ENCODE results near the gene RALGPS1.
A peak's percentile ranks its signal among the peaks of the same experiment; 100 is the strongest.

RALGPS1 gene

GRCh38 chr9:126906091-126906490 is 8.5 kb upstream of the RALGPS1 start:
- H3K36me3 ChIP-seq (ENCODE audit: control insufficient read depth in 4 of 4, insufficient read depth in 4 of 4, low read length in 3 of 4) = no peaks in the 10 kb centered on the region
- CTCF ChIA-PET = interaction anchor here (1.3 kb wide), 1 partner anchor 34 kb away, joined by 4 read pairs; no protein-coding TSS in a partner anchor
- WGBS (ENCODE audit: insufficient coverage) = 98% methylated on average over 6 of the region's 6 CpGs
- H3K4me3 ChIP-seq (ENCODE audit: control insufficient read depth in 1 of 7, extremely low read depth in 1 of 7, insufficient read depth in 4 of 7, low read depth in 2 of 7, low read length in 6 of 7) = no peak overlapping the region
- peaks cover 0 to 2% (median 0%) of the 10 kb centered on the region in 5 experiments for H3K27me3 ChIP-seq (replicated peaks in 2 of 5; ENCODE audit: control insufficient read depth in 4 of 5, insufficient read depth in 5 of 5, low read length in 4 of 5)
- no peak overlapping the region for H3K27ac ChIP-seq (ENCODE audit: insufficient read depth in 1 of 2, low read depth in 1 of 2, low read length in 2 of 2, poor library complexity in 1 of 2, severe bottlenecking in 2 of 2)
- H3K4me1 ChIP-seq (ENCODE audit: control extremely low read depth in 1 of 4, control insufficient read depth in 4 of 4, insufficient read depth in 4 of 4, low read length in 3 of 4) = no peaks in the 10 kb centered on the region
- peaks cover 0 to 13% (median 4%) of the 10 kb centered on the region in 5 experiments for H3K9me3 ChIP-seq (ENCODE audit: control extremely low read depth in 1 of 5, control insufficient read depth in 4 of 5, insufficient read depth in 2 of 5, low read depth in 1 of 5, low read length in 4 of 5)
- DNase-seq = no peak
- POLR2A ChIA-PET = no interaction called here

- H3K27ac ChIP-seq (ENCODE audit: insufficient read depth in 1 of 2, low read depth in 1 of 2, low read length in 2 of 2, poor library complexity in 1 of 2, severe bottlenecking in 2 of 2) = no peak overlapping the region
- no peaks in the 10 kb centered on the region for H3K4me1 ChIP-seq (ENCODE audit: control extremely low read depth in 1 of 4, control insufficient read depth in 4 of 4, insufficient read depth in 4 of 4, low read length in 3 of 4)
- 95% methylated on average over 2 of the region's 2 CpGs for WGBS (ENCODE audit: insufficient coverage)
- H3K36me3 ChIP-seq (ENCODE audit: control insufficient read depth in 4 of 4, insufficient read depth in 4 of 4, low read length in 3 of 4) = no peaks in the 10 kb centered on the region
- peaks cover 0 to 5% (median 0%) of the 10 kb centered on the region in 5 experiments for H3K9me3 ChIP-seq (ENCODE audit: control extremely low read depth in 1 of 5, control insufficient read depth in 4 of 5, insufficient read depth in 2 of 5, low read depth in 1 of 5, low read length in 4 of 5)
- no peak overlapping the region for H3K4me3 ChIP-seq (ENCODE audit: control insufficient read depth in 1 of 7, extremely low read depth in 1 of 7, insufficient read depth in 4 of 7, low read depth in 2 of 7, low read length in 6 of 7)
- POLR2A ChIA-PET = no interaction called here
- CTCF ChIA-PET = interaction anchor here (1.3 kb wide), 1 partner anchor 33 kb away, joined by 4 read pairs; no protein-coding TSS in a partner anchor
- no peak for DNase-seq
- H3K27me3 ChIP-seq (replicated peaks in 2 of 5; ENCODE audit: control insufficient read depth in 4 of 5, insufficient read depth in 5 of 5, low read length in 4 of 5) = peaks cover 0 to 4% (median 0%) of the 10 kb centered on the region in 5 experiments
These were observed 7.5 kb upstream of the RALGPS1 start for GRCh38 chr9:126907058-126907457.

GRCh38 chr9:126915281-126915816 is 767 bp downstream of the RALGPS1 start:
- 0% methylated on average over 16 of the region's 43 CpGs for WGBS (ENCODE audit: insufficient coverage)
- Histone ChIP-seq H3K27me3 (replicated peaks in 2 of 5; ENCODE audit: control insufficient read depth in 4 of 5, insufficient read depth in 5 of 5, low read length in 4 of 5) (peaks cover 0 to 16% (median 9%) of the 10 kb centered on the region in 5 experiments), H3K4me3 (ENCODE audit: control insufficient read depth in 1 of 7, extremely low read depth in 1 of 7, insufficient read depth in 4 of 7, low read depth in 2 of 7, low read length in 6 of 7) (peak overlapping the region; percentile 18 to 77 (median 45)), H3K36me3 (ENCODE audit: control insufficient read depth in 4 of 4, insufficient read depth in 4 of 4, low read length in 3 of 4) (no peaks in the 10 kb centered on the region), H3K9me3 (ENCODE audit: control extremely low read depth in 1 of 5, control insufficient read depth in 4 of 5, insufficient read depth in 2 of 5, low read depth in 1 of 5, low read length in 4 of 5) (peaks cover 0 to 2% (median 0%) of the 10 kb centered on the region in 5 experiments), H3K4me1 (ENCODE audit: control extremely low read depth in 1 of 4, control insufficient read depth in 4 of 4, insufficient read depth in 4 of 4, low read length in 3 of 4) (peaks cover 0 to 9% (median 6%) of the 10 kb centered on the region in 4 experiments), H3K27ac (ENCODE audit: insufficient read depth in 1 of 2, low read depth in 1 of 2, low read length in 2 of 2, poor library complexity in 1 of 2, severe bottlenecking in 2 of 2) (no peak overlapping the region)
- POLR2A ChIA-PET = no interaction called here
- DNase-seq = peak in 2 of 3 donors; percentile 52 to 54
- CTCF ChIA-PET = interaction anchor here (1.0 to 2.7 kb wide), 3 partner anchors 10 to 20 kb away, joined by 3 to 10 read pairs (median 5); no protein-coding TSS in a partner anchor

GRCh38 chr9:126915846-126916543 is 1.4 kb downstream of the RALGPS1 start:
- POLR2A ChIA-PET = no interaction called here
- CTCF ChIA-PET = interaction anchor here (1.0 to 2.7 kb wide), 3 partner anchors 9 to 19 kb away, joined by 3 to 10 read pairs (median 5); no protein-coding TSS in a partner anchor
- 93% methylated on average over 12 of the region's 15 CpGs for WGBS (ENCODE audit: insufficient coverage)
- no peak for DNase-seq
- peak overlapping the region in 4 of 7 experiments; percentile 18 to 77 (median 44) for H3K4me3 ChIP-seq (ENCODE audit: control insufficient read depth in 1 of 7, extremely low read depth in 1 of 7, insufficient read depth in 4 of 7, low read depth in 2 of 7, low read length in 6 of 7)
- peaks cover 0 to 9% (median 6%) of the 10 kb centered on the region in 4 experiments for H3K4me1 ChIP-seq (ENCODE audit: control extremely low read depth in 1 of 4, control insufficient read depth in 4 of 4, insufficient read depth in 4 of 4, low read length in 3 of 4)
- no peak overlapping the region for H3K27ac ChIP-seq (ENCODE audit: insufficient read depth in 1 of 2, low read depth in 1 of 2, low read length in 2 of 2, poor library complexity in 1 of 2, severe bottlenecking in 2 of 2)
- peaks cover 0 to 16% (median 9%) of the 10 kb centered on the region in 5 experiments for H3K27me3 ChIP-seq (replicated peaks in 2 of 5; ENCODE audit: control insufficient read depth in 4 of 5, insufficient read depth in 5 of 5, low read length in 4 of 5)
- H3K9me3 ChIP-seq (ENCODE audit: control extremely low read depth in 1 of 5, control insufficient read depth in 4 of 5, insufficient read depth in 2 of 5, low read depth in 1 of 5, low read length in 4 of 5) = peaks cover 0 to 2% (median 0%) of the 10 kb centered on the region in 5 experiments
- no peaks in the 10 kb centered on the region for H3K36me3 ChIP-seq (ENCODE audit: control insufficient read depth in 4 of 4, insufficient read depth in 4 of 4, low read length in 3 of 4)

GRCh38 chr9:126916909-126917308 is 2.3 kb downstream of the RALGPS1 start:
- Histone ChIP-seq H3K4me3 (ENCODE audit: control insufficient read depth in 1 of 7, extremely low read depth in 1 of 7, insufficient read depth in 4 of 7, low read depth in 2 of 7, low read length in 6 of 7) (no peak overlapping the region), H3K9me3 (ENCODE audit: control extremely low read depth in 1 of 5, control insufficient read depth in 4 of 5, insufficient read depth in 2 of 5, low read depth in 1 of 5, low read length in 4 of 5) (no peaks in the 10 kb centered on the region), H3K4me1 (ENCODE audit: control extremely low read depth in 1 of 4, control insufficient read depth in 4 of 4, insufficient read depth in 4 of 4, low read length in 3 of 4) (peaks cover 0 to 9% (median 6%) of the 10 kb centered on the region in 4 experiments), H3K36me3 (ENCODE audit: control insufficient read depth in 4 of 4, insufficient read depth in 4 of 4, low read length in 3 of 4) (no peaks in the 10 kb centered on the region), H3K27me3 (replicated peaks in 2 of 5; ENCODE audit: control insufficient read depth in 4 of 5, insufficient read depth in 5 of 5, low read length in 4 of 5) (peaks cover 0 to 16% (median 7%) of the 10 kb centered on the region in 5 experiments), H3K27ac (ENCODE audit: insufficient read depth in 1 of 2, low read depth in 1 of 2, low read length in 2 of 2, poor library complexity in 1 of 2, severe bottlenecking in 2 of 2) (no peak overlapping the region)
- DNase-seq = peak in 2 of 3 donors; percentile 22 to 31
- WGBS (ENCODE audit: insufficient coverage) = 75% methylated on average over 2 of the region's 2 CpGs
- CTCF ChIA-PET = no interaction called here
- POLR2A ChIA-PET = no interaction called here

- no peak overlapping the region for H3K27ac ChIP-seq (ENCODE audit: insufficient read depth in 1 of 2, low read depth in 1 of 2, low read length in 2 of 2, poor library complexity in 1 of 2, severe bottlenecking in 2 of 2)
- no peak overlapping the region for H3K4me3 ChIP-seq (ENCODE audit: control insufficient read depth in 1 of 7, extremely low read depth in 1 of 7, insufficient read depth in 4 of 7, low read depth in 2 of 7, low read length in 6 of 7)
- POLR2A ChIA-PET = no interaction called here
- no peaks in the 10 kb centered on the region for H3K9me3 ChIP-seq (ENCODE audit: control extremely low read depth in 1 of 5, control insufficient read depth in 4 of 5, insufficient read depth in 2 of 5, low read depth in 1 of 5, low read length in 4 of 5)
- no peaks in the 10 kb centered on the region for H3K36me3 ChIP-seq (ENCODE audit: control insufficient read depth in 4 of 4, insufficient read depth in 4 of 4, low read length in 3 of 4)
- CTCF ChIA-PET = interaction anchor here (1.1 kb wide), 1 partner anchor 282 kb away, joined by 3 read pairs; no protein-coding TSS in a partner anchor
- H3K27me3 ChIP-seq (replicated peaks in 2 of 5; ENCODE audit: control insufficient read depth in 4 of 5, insufficient read depth in 5 of 5, low read length in 4 of 5) = peaks cover 0 to 9% (median 4%) of the 10 kb centered on the region in 5 experiments
- H3K4me1 ChIP-seq (ENCODE audit: control extremely low read depth in 1 of 4, control insufficient read depth in 4 of 4, insufficient read depth in 4 of 4, low read length in 3 of 4) = peaks cover 0 to 8% (median 6%) of the 10 kb centered on the region in 4 experiments
- no peak for DNase-seq
- 100% methylated on average over 1 of the region's 1 CpG for WGBS (ENCODE audit: insufficient coverage)
These were observed 4.6 kb downstream of the RALGPS1 start for GRCh38 chr9:126919193-126919592.

- Histone ChIP-seq H3K9me3 (ENCODE audit: control extremely low read depth in 1 of 5, control insufficient read depth in 4 of 5, insufficient read depth in 2 of 5, low read depth in 1 of 5, low read length in 4 of 5) (no peaks in the 10 kb centered on the region), H3K4me3 (ENCODE audit: control insufficient read depth in 1 of 7, extremely low read depth in 1 of 7, insufficient read depth in 4 of 7, low read depth in 2 of 7, low read length in 6 of 7) (no peak overlapping the region), H3K27ac (ENCODE audit: insufficient read depth in 1 of 2, low read depth in 1 of 2, low read length in 2 of 2, poor library complexity in 1 of 2, severe bottlenecking in 2 of 2) (no peak overlapping the region), H3K4me1 (ENCODE audit: control extremely low read depth in 1 of 4, control insufficient read depth in 4 of 4, insufficient read depth in 4 of 4, low read length in 3 of 4) (no peaks in the 10 kb centered on the region), H3K27me3 (replicated peaks in 2 of 5; ENCODE audit: control insufficient read depth in 4 of 5, insufficient read depth in 5 of 5, low read length in 4 of 5) (peaks cover 0 to 8% (median under 1%) of the 10 kb centered on the region in 5 experiments), H3K36me3 (ENCODE audit: control insufficient read depth in 4 of 4, insufficient read depth in 4 of 4, low read length in 3 of 4) (no peaks in the 10 kb centered on the region)
- ChIA-PET CTCF (interaction anchor here (0.6 to 1.4 kb wide), 3 partner anchors 9 to 36 kb away, joined by 3 to 5 read pairs (median 3); no protein-coding TSS in a partner anchor), POLR2A (no interaction called here)
- DNase-seq = no peak
These were observed 11.3 kb downstream of the RALGPS1 start for GRCh38 chr9:126925876-126926275.
